ENCODE data around the gene C7orf57.

The C7orf57 gene

GRCh38 chr7:48049850-48050249 is 14.5 kb downstream of the C7orf57 start:
- no peak overlapping the region for H3K4me3 ChIP-seq (ENCODE audit: low read length)
- no peak overlapping the region for H3K4me2 ChIP-seq (ENCODE audit: low read depth, low read length)
- no peak overlapping the region for H3K9ac ChIP-seq (ENCODE audit: low read length)
- no peaks in the 10 kb centered on the region for H3K9me3 ChIP-seq (replicated peaks; ENCODE audit: insufficient read depth, low read length)
- H3K4me1 ChIP-seq (ENCODE audit: low read length): no peaks in the 10 kb centered on the region
- no peak overlapping the region for H3K27ac ChIP-seq (ENCODE audit: low read length)
- H2AFZ ChIP-seq (ENCODE audit: low read length): no peak overlapping the region
- no peaks in the 10 kb centered on the region for H4K20me1 ChIP-seq (ENCODE audit: insufficient read depth, low read length)
- no peaks in the 10 kb centered on the region for H3K27me3 ChIP-seq (replicated peaks; ENCODE audit: insufficient read depth, low read length)
- no peaks in the 10 kb centered on the region for H3K36me3 ChIP-seq (replicated peaks; ENCODE audit: insufficient read depth, low read length)
- no peaks in the 10 kb centered on the region for H3F3A ChIP-seq (ENCODE audit: insufficient read depth, low read length)
- no peaks in the 10 kb centered on the region for H3K79me2 ChIP-seq (ENCODE audit: low read length)
- no peaks in the 10 kb centered on the region for H3K9me2 ChIP-seq (replicated peaks; ENCODE audit: insufficient read depth, low read length)
- no peak for DNase-seq
- TF ChIP-seq CTCF (IDR thresholded peaks at IDR 0.05; ENCODE audit: low read length): no peak
- TF ChIP-seq EZH2 (optimal IDR thresholded peaks at IDR 0.05; ENCODE audit: low read depth, low read length): no peak
- no peak for TF ChIP-seq EZH2phosphoT487 (IDR thresholded peaks at IDR 0.05; ENCODE audit: low read length)

GRCh38 chr7:48052748-48053147 is 17.4 kb downstream of the C7orf57 start:
- no peaks in the 10 kb centered on the region for H3K27me3 ChIP-seq (replicated peaks; ENCODE audit: insufficient read depth, low read length)
- no peaks in the 10 kb centered on the region for H3K4me1 ChIP-seq (ENCODE audit: low read length)
- no peak overlapping the region for H3K4me2 ChIP-seq (ENCODE audit: low read depth, low read length)
- H3K4me3 ChIP-seq (ENCODE audit: low read length): no peak overlapping the region
- no peak for DNase-seq
- no peak overlapping the region for H2AFZ ChIP-seq (ENCODE audit: low read length)
- H3K9me2 ChIP-seq (replicated peaks; ENCODE audit: insufficient read depth, low read length): no peaks in the 10 kb centered on the region
- H4K20me1 ChIP-seq (ENCODE audit: insufficient read depth, low read length): no peaks in the 10 kb centered on the region
- no peaks in the 10 kb centered on the region for H3K9me3 ChIP-seq (replicated peaks; ENCODE audit: insufficient read depth, low read length)
- H3K27ac ChIP-seq (ENCODE audit: low read length): no peak overlapping the region
- TF ChIP-seq EZH2phosphoT487 (IDR thresholded peaks at IDR 0.05; ENCODE audit: low read length) (no peak), CTCF (IDR thresholded peaks at IDR 0.05; ENCODE audit: low read length) (no peak), EZH2 (optimal IDR thresholded peaks at IDR 0.05; ENCODE audit: low read depth, low read length) (no peak)
- no peaks in the 10 kb centered on the region for H3F3A ChIP-seq (ENCODE audit: insufficient read depth, low read length)
- H3K9ac ChIP-seq (ENCODE audit: low read length): no peak overlapping the region
- no peaks in the 10 kb centered on the region for H3K79me2 ChIP-seq (ENCODE audit: low read length)
- no peaks in the 10 kb centered on the region for H3K36me3 ChIP-seq (replicated peaks; ENCODE audit: insufficient read depth, low read length)

- H3K36me3 ChIP-seq (replicated peaks; ENCODE audit: insufficient read depth, low read length): no peaks in the 10 kb centered on the region
- no peaks in the 10 kb centered on the region for H3K27me3 ChIP-seq (replicated peaks; ENCODE audit: insufficient read depth, low read length)
- no peak overlapping the region for H3K4me2 ChIP-seq (ENCODE audit: low read depth, low read length)
- H3F3A ChIP-seq (ENCODE audit: insufficient read depth, low read length): no peaks in the 10 kb centered on the region
- no peaks in the 10 kb centered on the region for H3K9me2 ChIP-seq (replicated peaks; ENCODE audit: insufficient read depth, low read length)
- no peak overlapping the region for H3K4me3 ChIP-seq (ENCODE audit: low read length)
- no peak for TF ChIP-seq EZH2 (optimal IDR thresholded peaks at IDR 0.05; ENCODE audit: low read depth, low read length)
- TF ChIP-seq CTCF (IDR thresholded peaks at IDR 0.05; ENCODE audit: low read length): no peak
- TF ChIP-seq EZH2phosphoT487 (IDR thresholded peaks at IDR 0.05; ENCODE audit: low read length): no peak
- H4K20me1 ChIP-seq (ENCODE audit: insufficient read depth, low read length): no peaks in the 10 kb centered on the region
- DNase-seq: no peak
- H2AFZ ChIP-seq (ENCODE audit: low read length): no peak overlapping the region
- no peaks in the 10 kb centered on the region for H3K4me1 ChIP-seq (ENCODE audit: low read length)
- no peak overlapping the region for H3K27ac ChIP-seq (ENCODE audit: low read length)
- no peaks in the 10 kb centered on the region for H3K9me3 ChIP-seq (replicated peaks; ENCODE audit: insufficient read depth, low read length)
- H3K79me2 ChIP-seq (ENCODE audit: low read length): no peaks in the 10 kb centered on the region
- H3K9ac ChIP-seq (ENCODE audit: low read length): no peak overlapping the region
These were observed 18.4 kb downstream of the C7orf57 start for GRCh38 chr7:48053736-48054135.
